Trophoblast cell (in vitro differentiated cells and primary cell): ENCODE measurements around the gene FAM47C.

Source experiments
- DNase-seq, 2 donors: peaks; one replicate each; pipeline ENCODE4 v3.0.0-alpha.2; 2016
- H2AFZ ChIP-seq: 2 replicates; pipeline ENCODE4 v1.6.1; 2013; ENCODE audit warnings: low read length, moderate library complexity, mild to moderate bottlenecking; ENCODE audit not compliant: insufficient read depth, poor library complexity
- H2AK5ac ChIP-seq: 2 replicates; pipeline ENCODE4 v1.6.1; 2013; ENCODE audit warnings: mild to moderate bottlenecking, low read length
- H2BK120ac ChIP-seq: 2 replicates; pipeline ENCODE4 v1.6.1; 2013; ENCODE audit warnings: low read length, mild to moderate bottlenecking, moderate library complexity; ENCODE audit not compliant: insufficient read depth, poor library complexity
- H2BK12ac ChIP-seq: 2 replicates; pipeline ENCODE4 v1.6.1; 2013; ENCODE audit warnings: mild to moderate bottlenecking, low read length, moderate library complexity
- H2BK5ac ChIP-seq: 2 replicates; pipeline ENCODE4 v1.6.1; 2013; ENCODE audit warnings: low read length, low read depth, moderate library complexity, mild to moderate bottlenecking; ENCODE audit not compliant: poor library complexity
- H3K14ac ChIP-seq: 2 replicates; pipeline ENCODE4 v1.6.1; 2013; ENCODE audit warnings: mild to moderate bottlenecking, low read length
- H3K18ac ChIP-seq: 2 replicates; pipeline ENCODE4 v1.6.1; 2013; ENCODE audit warnings: mild to moderate bottlenecking, low read length
- H3K23ac ChIP-seq: 2 replicates; pipeline ENCODE4 v1.6.1; 2013; ENCODE audit warnings: low read length
- H3K27ac ChIP-seq: 2 replicates; pipeline ENCODE4 v1.5.1; 2013; ENCODE audit warnings: low read depth, mild to moderate bottlenecking, inconsistent platforms, low read length, moderate library complexity
- H3K27me3 ChIP-seq: 2 replicates; pipeline ENCODE4 v1.6.1; 2013; ENCODE audit warnings: inconsistent platforms, mild to moderate bottlenecking, low read length, moderate library complexity; ENCODE audit not compliant: insufficient read depth
- H3K36me3 ChIP-seq, 2 experiments: 1 replicate in 1 of 2; 2 replicates in 1 of 2; pipeline ENCODE4 v1.6.1; 2013; ENCODE audit warnings: low read length in 2 of 2, mild to moderate bottlenecking in 2 of 2, moderate library complexity in 1 of 2; ENCODE audit not compliant: insufficient read depth in 2 of 2, control insufficient read depth in 1 of 2
- H3K4ac ChIP-seq: 2 replicates; pipeline ENCODE4 v1.6.1; 2013; ENCODE audit warnings: low read depth, mild to moderate bottlenecking, low read length, moderate library complexity
- H3K4me1 ChIP-seq, 2 experiments: 1 replicate in 1 of 2; 2 replicates in 1 of 2; pipeline ENCODE4 v1.6.1; 2013; ENCODE audit warnings: low read length in 2 of 2, mild to moderate bottlenecking in 2 of 2, moderate library complexity in 1 of 2; ENCODE audit not compliant: insufficient read depth in 2 of 2, control insufficient read depth in 1 of 2
- H3K4me2 ChIP-seq: 2 replicates; pipeline ENCODE4 v1.6.1; 2013; ENCODE audit warnings: inconsistent platforms, mild to moderate bottlenecking, low read length, moderate library complexity
- H3K4me3 ChIP-seq: 2 replicates; pipeline ENCODE4 v1.5.1; 2013; ENCODE audit warnings: mild to moderate bottlenecking, low read depth, low read length, inconsistent platforms
- H3K79me1 ChIP-seq: one replicate; pipeline ENCODE4 v1.6.1; 2013; ENCODE audit warnings: low read length
- H3K79me2 ChIP-seq: 2 replicates; pipeline ENCODE4 v1.6.1; 2013; ENCODE audit warnings: low read length, mild to moderate bottlenecking; ENCODE audit not compliant: control insufficient read depth, insufficient read depth, poor library complexity
- H3K9ac ChIP-seq: 2 replicates; pipeline ENCODE4 v1.6.1; 2013; ENCODE audit warnings: mild to moderate bottlenecking, low read length
- H3K9me3 ChIP-seq: 2 replicates; pipeline ENCODE4 v1.6.1; 2013; ENCODE audit warnings: low read depth, mild to moderate bottlenecking, control low read depth, inconsistent platforms, low read length; ENCODE audit not compliant: insufficient read depth
- H4K12ac ChIP-seq: 2 replicates; pipeline ENCODE4 v1.6.1; 2013; ENCODE audit warnings: low read depth, mild to moderate bottlenecking, low read length, moderate library complexity
- H4K8ac ChIP-seq: 2 replicates; pipeline ENCODE4 v1.6.1; 2013; ENCODE audit warnings: low read depth, mild to moderate bottlenecking, low read length, moderate library complexity
- H4K91ac ChIP-seq: one replicate; pipeline ENCODE4 v1.6.1; 2013; ENCODE audit warnings: low read depth, mild to moderate bottlenecking, low read length, moderate library complexity
- WGBS: extraction: QIAGEN DNeasy Blood & Tissue Kit; methylation state at CpG from one replicate; pipeline ENCODE4 v1.1.7; 2013; ENCODE audit warnings: missing lambda C conversion rate; ENCODE audit not compliant: insufficient read length, insufficient coverage; ENCODE audit errors: extremely low coverage; 5-methylcytosine and 5-hydroxymethylcytosine counted together

The FAM47C gene

DNA sequence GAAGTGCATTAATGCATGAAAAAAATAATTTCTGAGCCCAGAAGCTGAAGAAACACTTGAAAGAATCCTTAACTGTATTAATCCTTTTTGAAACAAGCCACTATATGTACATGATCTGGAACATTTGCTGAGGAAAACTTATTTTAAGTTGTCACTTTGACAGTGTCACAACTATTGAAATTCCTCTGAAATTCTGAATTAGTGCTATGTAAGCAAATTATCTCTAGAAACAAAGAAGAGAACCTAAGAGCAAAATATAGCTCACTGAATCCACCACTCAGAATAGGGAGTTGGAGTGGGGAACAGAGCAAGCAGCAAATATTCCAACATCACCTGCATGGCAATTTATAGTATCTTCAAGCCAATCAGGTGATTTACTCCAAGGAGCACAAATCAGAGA, 34.6 kb upstream of the FAM47C start:
- H3K36me3 ChIP-seq, result no peaks in the 10 kb centered on the region

DNA sequence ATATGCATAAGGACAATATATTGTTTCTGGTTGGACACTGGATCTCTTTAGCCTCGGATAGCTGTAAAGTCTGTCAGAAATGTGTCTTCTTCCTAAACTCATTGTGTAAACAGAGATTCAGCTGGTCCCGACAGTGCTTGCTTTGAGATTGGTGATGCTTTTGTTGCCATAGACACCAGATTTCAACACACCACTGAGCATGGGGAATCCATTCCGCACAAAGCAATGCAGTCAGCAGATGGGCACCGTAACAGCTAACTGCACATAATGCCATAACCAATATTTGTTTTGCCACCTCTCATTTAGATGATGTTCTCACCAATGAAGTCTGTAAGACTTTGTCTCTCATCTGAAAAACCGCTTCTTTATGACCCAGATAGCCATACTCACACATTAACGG, 33.3 kb upstream of the FAM47C start:
- Histone ChIP-seq H2BK12ac (no peak overlapping the region), H3K9me3 (no peaks in the 10 kb centered on the region), H3K4me2 (no peak overlapping the region), H3K4me1 (no peaks in the 10 kb centered on the region), H3K9ac (no peak overlapping the region), H3K23ac (no peak overlapping the region), H3K14ac (no peak overlapping the region), H3K79me2 (no peaks in the 10 kb centered on the region), H3K36me3 (no peaks in the 10 kb centered on the region), H2BK120ac (no peak overlapping the region), H3K4ac (no peak overlapping the region), H2AK5ac (no peak overlapping the region), H3K79me1 (no peaks in the 10 kb centered on the region), H4K8ac (no peak overlapping the region), H2BK5ac (no peak overlapping the region), H3K27ac (no peak overlapping the region), H3K27me3 (no peaks in the 10 kb centered on the region), H3K4me3 (no peak overlapping the region), H4K12ac (no peak overlapping the region), H2AFZ (no peak overlapping the region), H4K91ac (no peak overlapping the region), H3K18ac (no peak overlapping the region)
- no peak for DNase-seq
- no CpG with 5 or more reads among the region's 6 CpGs for whole genome bisulfite sequencing

More for the DNA sequence above, 34.6 kb upstream of the FAM47C start:
- Histone ChIP-seq H2BK5ac (no peak overlapping the region), H3K9ac (no peak overlapping the region), H3K27me3 (no peaks in the 10 kb centered on the region), H3K4me2 (no peak overlapping the region), H3K23ac (no peak overlapping the region), H2BK12ac (no peak overlapping the region), H3K14ac (no peak overlapping the region), H2AK5ac (no peak overlapping the region), H3K9me3 (no peaks in the 10 kb centered on the region), H3K4me3 (no peak overlapping the region), H2AFZ (no peak overlapping the region), H3K79me2 (no peaks in the 10 kb centered on the region), H3K18ac (no peak overlapping the region), H3K4me1 (no peaks in the 10 kb centered on the region), H2BK120ac (no peak overlapping the region), H3K4ac (no peak overlapping the region), H4K12ac (no peak overlapping the region), H4K91ac (no peak overlapping the region), H4K8ac (no peak overlapping the region), H3K79me1 (no peaks in the 10 kb centered on the region), H3K27ac (no peak overlapping the region)
- no peak for DNase-seq

DNA sequence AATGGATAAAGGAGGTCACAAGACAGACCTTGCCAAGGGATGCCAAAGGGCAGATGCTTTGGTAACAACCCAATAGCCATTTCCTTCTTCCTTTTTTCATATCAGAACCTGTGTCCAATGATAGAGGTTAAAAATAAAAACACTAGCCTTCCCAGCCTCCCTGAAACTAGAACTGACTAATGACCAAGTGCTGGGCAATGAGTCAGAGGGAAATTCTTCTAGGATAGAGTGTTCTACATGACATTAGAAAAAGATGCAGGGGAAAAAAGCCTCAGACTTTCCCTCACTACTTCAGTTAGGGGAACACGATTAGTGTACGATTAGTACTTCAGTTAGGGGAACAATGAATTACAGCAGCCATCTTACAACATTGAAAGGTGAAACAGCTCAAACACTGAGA, 29.3 kb upstream of the FAM47C start:
- Histone ChIP-seq H3K14ac (no peak overlapping the region), H4K91ac (no peak overlapping the region), H3K79me1 (no peaks in the 10 kb centered on the region), H3K79me2 (no peaks in the 10 kb centered on the region), H3K4me3 (no peak overlapping the region), H3K4ac (no peak overlapping the region), H4K12ac (no peak overlapping the region), H3K4me2 (no peak overlapping the region), H2BK12ac (no peak overlapping the region), H2BK5ac (no peak overlapping the region), H3K9ac (no peak overlapping the region), H2AFZ (no peak overlapping the region), H3K18ac (no peak overlapping the region), H4K8ac (no peak overlapping the region), H2BK120ac (no peak overlapping the region), H2AK5ac (no peak overlapping the region), H3K27me3 (no peaks in the 10 kb centered on the region), H3K4me1 (no peaks in the 10 kb centered on the region), H3K23ac (no peak overlapping the region), H3K36me3 (no peaks in the 10 kb centered on the region), H3K9me3 (no peaks in the 10 kb centered on the region), H3K27ac (no peak overlapping the region)
- WGBS, result no CpG with 5 or more reads among the region's 2 CpGs
- DNase-seq, result peak in 1 of 2 donors; percentile 21

DNA sequence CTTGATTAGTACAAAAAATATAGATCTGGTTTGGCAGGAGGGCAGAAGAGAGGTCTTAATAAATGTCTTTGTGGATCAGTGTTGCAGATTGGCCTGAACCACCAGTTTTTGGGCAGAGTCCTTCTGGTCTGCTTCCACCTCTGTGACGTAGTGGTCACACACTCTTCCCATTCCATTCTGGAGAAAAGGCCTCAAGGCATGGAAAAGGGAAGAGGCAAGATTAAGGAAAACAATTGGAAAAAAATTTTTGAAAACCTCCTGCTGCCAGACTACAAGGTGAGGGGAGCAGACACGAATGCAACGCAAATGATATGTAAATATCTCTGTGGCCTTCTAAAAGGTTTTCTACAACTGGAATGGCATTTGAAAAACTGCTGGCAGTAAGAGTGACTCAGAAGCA, 24.3 kb upstream of the FAM47C start:
- peak; percentile 0 to 69 for DNase-seq
- no peak overlapping the region for H2BK5ac ChIP-seq
- H3K9ac ChIP-seq, result no peak overlapping the region
- no peak overlapping the region for H3K14ac ChIP-seq
- H3K4me3 ChIP-seq, result no peak overlapping the region
- H3K18ac ChIP-seq, result no peak overlapping the region
- no peaks in the 10 kb centered on the region for H3K9me3 ChIP-seq
- H2BK12ac ChIP-seq, result no peak overlapping the region
- no peak overlapping the region for H3K27ac ChIP-seq
- WGBS, result no CpG with 5 or more reads among the region's 3 CpGs
- no peak overlapping the region for H4K8ac ChIP-seq
- H2AK5ac ChIP-seq, result no peak overlapping the region
- H3K4me2 ChIP-seq, result no peak overlapping the region
- H2BK120ac ChIP-seq, result no peak overlapping the region
- no peaks in the 10 kb centered on the region for H3K27me3 ChIP-seq
- H2AFZ ChIP-seq, result no peak overlapping the region
- no peak overlapping the region for H3K23ac ChIP-seq
- peaks cover 0 to 2% of the 10 kb centered on the region in 2 experiments for H3K4me1 ChIP-seq
- no peaks in the 10 kb centered on the region for H3K79me2 ChIP-seq
- no peak overlapping the region for H3K4ac ChIP-seq
- no peaks in the 10 kb centered on the region for H3K36me3 ChIP-seq
- no peak overlapping the region for H4K12ac ChIP-seq
- H3K79me1 ChIP-seq, result no peaks in the 10 kb centered on the region
- H4K91ac ChIP-seq, result no peak overlapping the region
